Effector CD8-positive, alpha-beta T cell (primary cell): ENCODE results near the gene FLVCR1.
"Not testable (repeated sequence)": the region's sequence is repeated elsewhere in the genome, so short reads cannot be mapped to it uniquely, and the experiment has no call there.

Source experiments
- DNase-seq: peaks from one replicate; lab custom pipeline; 2025; lab: John Stamatoyannopoulos, UW
- total RNA-seq, 4 experiments: gene quantifications; one replicate each; lab custom pipeline; 2026; lab: John Stamatoyannopoulos, UW

The FLVCR1 gene
- 17.6 to 20.7 (median 18.3) reads per million in 4 experiments for total RNA-seq

DNA sequence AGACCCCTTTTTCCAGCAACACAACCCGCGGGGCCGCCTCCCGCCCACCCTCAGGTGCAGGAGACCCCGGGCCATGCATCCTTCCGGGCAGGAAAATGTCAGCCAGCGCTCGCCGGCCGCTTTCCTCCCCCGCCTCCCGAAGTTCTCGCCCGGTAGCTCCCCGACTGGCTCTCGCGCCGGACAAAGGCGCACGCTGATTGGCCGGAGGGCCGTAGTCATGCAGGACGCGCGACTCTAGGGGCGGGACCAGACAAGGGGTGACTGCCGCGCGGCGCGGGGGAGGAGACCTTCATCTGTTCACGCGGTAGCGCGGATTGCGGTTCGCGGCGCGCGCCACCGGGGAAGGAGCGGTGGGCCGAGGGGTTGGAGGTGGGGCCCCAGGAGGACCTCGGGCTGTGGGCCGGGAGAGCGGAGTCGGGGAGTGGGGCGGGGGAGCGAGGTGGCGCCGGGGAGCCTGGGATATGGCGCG is at the start of gene FLVCR1:
Gene FLVCR1 (plus strand): TSS at position 284 of the 469 bp plus-strand sequence. CDS start 178 bp downstream, at position 462.
- peak; percentile 84 for DNase-seq

DNA sequence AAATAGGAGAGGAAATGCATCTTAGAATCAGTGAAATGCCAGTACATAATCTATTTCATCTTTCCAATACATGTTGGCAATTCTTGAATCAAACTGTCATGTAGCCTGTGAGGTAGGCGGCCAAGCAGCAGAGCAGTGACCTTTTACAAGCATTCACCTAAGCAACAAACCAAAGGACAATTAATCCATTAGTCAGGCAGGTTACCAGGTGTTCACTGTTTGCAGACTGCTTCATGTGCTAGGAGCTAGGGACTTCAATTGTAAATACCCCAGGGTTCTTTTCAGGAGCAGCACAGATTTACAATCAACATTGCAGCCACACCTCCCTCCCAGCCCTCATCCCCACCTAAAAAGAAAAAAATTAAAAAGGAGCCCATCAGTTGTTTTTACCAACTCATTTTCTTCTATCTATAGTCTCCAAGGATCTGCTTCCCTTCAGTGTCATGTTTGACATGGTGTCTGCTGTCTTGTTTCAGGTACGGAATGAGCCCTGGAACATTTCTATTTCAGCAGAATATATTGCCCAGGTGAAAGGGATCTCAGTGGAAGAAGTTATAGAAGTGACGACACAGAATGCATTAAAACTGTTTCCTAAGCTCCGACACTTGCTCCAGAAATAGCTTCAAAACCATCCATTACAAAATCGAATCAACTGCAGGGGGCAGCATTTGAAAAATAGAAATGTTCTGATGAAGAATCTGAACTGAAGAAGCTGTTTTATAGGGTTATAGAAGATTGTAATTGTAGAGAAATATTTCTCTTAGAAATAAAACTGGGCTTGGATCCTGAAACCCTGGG is 43.3 kb upstream of the FLVCR1 start:
- no peak for DNase-seq

DNA sequence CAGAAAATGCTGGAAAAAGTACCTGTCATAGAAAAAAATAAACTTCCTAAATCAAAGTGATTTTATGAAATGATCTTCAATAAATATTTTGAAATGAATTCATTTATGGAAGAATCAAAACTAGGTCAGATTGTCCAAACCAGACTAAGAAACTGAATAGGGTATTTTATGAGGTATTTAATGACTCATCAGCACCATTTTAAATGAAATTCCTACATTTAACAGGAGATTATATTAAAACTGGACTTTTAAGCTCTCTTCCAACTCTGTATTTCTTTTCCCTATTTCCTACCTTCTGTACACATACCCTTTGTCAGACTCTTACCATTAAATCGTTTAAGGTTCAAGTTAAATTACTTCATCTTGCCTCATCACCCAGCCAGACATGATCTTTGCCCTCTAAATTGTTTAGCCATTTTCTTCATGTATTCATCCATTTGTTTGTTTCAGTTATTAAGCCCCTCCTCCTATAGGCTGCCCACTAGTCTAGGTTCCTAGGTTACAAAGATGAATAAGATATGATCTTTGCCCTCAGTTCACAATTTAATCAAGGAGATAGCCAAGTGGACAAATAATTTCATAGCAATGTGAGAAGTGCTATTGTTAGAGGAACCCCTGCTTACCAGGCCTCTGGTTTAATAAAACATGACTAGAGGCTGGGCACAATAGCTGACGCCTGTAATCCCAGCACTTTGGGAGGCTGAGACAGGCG is 41.4 kb upstream of the FLVCR1 start:
- DNase-seq = no peak

DNA sequence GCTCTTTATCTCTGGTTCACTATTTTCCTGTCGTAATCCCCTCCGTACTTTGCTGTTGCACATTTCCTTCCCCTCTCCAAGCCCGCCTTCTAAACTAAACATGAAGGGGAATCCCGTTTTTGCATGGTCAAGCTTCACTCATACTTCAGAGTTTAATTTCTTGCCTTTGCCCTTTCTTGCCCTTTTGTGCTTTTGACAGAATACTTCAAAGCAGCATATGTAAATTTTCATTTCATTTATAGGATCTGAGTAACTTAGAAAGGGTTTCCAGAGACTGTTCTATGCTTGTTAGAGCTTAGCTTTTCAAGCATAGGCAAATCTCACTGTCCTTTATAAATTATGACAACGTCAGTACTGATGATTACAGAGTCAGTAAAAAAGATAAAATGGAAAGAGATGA is 38.3 kb upstream of the FLVCR1 start:
- DNase-seq = no peak

DNA sequence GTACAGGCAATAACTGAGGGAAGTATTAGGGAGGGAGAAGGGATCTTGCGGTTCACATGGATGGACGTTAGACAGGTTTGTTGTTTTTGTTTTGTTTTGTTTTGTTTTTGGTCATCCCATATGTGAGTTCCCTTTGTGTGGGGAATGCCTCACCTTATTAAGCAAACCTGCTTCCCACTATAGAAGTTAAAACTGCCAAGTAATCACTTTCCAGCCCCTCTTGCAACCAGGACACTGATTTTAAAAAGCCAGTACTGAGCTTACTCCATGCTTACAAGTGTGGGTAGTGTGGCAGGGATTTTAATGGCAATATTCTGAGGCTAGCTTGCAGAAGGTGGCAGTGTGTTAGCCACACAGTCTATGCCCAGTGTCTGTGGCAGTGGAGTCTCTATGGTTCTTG is 37.1 kb upstream of the FLVCR1 start:
- no peak for DNase-seq

DNA sequence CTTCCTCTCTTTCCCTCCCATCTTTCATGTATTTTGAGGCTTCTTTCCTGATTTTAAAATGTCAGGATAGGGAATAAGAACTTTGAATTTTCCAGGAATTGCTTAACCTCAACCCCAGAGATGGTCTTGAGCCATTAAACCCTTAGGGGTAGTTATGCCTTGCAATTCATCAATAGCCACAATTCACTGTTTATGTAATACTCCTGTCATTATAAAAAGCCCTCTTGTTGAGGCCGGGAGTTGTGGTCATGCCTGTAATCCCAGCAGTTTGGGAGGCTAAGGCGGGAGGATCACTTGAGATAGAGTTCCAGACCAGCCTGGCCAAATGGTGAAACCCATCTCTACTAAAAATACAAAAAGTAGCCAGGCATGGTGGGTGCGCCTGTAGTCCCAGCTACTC is 35.1 kb upstream of the FLVCR1 start:
- DNase-seq = no peak

DNA sequence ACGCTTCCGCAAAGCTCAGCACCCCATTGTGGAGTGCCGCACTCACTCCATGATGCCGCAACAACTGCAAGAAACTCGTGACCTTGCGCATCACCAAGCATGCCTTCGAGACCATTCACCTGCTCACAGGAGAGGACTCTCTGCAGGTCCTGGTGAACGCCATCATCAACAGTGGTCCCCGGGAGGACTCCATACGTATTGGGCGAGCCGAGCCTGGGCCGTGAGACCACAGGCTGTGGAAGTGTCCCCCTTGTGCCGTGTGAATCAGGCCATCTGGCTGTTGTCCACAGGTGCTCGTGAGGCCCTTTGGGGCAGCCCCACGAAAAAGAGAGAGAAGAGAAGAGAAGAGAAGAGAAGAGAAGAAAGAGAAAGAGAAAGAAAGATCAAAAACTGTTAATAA is 33.9 kb upstream of the FLVCR1 start:
- no peak for DNase-seq

DNA sequence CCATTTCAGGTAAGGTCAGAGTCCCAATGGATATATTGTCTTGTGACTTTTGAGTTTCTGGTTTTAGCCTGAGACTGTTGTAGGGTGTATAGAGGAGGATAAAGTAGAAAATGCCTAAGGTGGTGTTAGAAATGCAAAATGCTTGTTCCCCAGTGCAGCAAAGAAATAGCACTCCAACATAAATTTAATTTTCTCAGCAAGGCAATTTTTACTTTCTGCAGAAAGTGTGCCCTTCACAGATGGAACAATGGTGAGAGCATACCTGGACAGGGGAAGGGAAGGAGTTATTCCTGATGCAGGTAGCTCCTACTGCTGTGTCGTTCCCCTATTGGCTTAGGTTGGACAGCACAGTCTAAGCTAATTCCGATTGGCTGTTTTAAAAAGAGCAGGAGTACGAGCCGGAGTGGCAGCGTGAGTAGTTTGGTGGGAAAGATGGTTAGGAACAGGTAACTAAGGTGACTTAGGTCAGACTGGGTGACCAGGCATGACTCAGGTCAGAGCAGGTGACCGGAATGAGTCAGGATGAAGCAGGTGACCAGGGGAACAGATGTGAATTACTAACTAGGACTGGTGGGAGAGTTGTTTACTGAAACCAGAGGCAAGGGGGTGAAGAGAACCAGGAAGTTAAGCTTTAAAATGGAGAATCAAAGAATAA is 32.1 kb upstream of the FLVCR1 start:
- no peak for DNase-seq

DNA sequence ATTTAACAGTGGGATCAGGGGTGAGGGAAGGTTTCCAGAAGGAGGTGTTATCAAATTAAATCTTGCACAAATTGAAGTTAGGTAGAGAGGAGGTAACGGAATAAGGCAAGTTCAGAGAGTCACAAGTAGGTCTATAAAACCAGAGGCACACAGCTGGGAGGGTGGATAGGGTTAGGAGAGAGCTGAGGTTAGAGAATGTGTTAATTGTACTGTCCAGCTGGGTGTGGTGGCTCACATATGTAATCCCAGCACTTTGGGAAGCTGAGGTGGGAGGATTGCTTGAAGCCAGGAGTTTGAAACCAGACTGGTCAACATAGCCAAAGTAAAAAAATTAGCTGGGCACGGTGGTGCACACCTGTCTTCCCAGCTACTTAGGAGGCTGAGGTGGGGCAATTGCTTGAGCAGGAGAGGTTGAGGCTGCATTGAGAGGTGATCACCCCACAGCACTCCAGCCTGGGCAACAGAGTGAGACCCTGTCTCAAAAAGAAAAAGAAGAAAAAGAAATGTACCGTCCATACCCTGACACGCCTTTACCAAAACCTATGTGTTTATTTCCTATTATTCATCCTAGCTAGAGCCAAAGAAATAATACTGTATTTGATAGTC is 30.8 kb upstream of the FLVCR1 start:
- DNase-seq = no peak

DNA sequence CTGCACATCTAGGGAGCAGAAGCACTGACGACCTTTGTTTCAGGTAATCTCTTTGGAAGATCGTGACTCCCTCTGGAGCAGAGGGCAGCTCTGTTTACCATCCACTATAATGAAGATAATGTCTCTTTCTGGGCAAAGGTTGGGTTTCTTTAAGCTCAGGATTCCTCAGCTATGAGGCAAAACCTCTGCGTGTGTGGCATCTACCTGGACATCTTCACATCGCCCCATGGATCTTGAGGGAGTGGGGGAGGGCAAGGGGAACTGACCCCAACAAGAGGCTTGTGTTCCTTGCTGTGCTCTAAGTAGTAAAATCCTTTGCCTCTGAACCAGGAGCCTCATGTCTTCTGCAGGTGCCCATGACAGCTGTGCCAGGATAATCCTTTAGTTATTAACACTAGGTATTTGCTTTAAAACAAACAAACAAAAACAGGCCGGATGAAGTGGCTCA is 30.2 kb upstream of the FLVCR1 start:
- no peak for DNase-seq

DNA sequence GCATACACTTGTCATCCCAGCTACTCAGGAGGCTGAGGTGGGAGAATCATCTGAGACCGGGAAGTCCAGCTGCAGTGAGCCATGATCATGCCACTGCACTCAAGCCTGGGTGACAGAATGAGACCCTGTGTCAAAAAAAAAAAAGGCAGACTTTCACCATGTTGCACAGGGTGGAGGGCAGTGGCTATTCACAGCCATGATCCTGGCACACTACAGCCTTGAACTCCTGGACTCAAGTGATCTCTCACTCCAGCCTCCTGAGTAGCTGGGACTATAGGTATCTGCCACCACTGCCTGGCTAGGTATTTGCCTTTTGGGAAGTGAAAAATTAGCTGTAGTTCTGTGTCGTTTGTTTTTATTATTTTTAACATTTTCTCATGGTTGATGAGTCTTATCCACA is 29.7 kb upstream of the FLVCR1 start:
- DNase-seq = no peak

DNA sequence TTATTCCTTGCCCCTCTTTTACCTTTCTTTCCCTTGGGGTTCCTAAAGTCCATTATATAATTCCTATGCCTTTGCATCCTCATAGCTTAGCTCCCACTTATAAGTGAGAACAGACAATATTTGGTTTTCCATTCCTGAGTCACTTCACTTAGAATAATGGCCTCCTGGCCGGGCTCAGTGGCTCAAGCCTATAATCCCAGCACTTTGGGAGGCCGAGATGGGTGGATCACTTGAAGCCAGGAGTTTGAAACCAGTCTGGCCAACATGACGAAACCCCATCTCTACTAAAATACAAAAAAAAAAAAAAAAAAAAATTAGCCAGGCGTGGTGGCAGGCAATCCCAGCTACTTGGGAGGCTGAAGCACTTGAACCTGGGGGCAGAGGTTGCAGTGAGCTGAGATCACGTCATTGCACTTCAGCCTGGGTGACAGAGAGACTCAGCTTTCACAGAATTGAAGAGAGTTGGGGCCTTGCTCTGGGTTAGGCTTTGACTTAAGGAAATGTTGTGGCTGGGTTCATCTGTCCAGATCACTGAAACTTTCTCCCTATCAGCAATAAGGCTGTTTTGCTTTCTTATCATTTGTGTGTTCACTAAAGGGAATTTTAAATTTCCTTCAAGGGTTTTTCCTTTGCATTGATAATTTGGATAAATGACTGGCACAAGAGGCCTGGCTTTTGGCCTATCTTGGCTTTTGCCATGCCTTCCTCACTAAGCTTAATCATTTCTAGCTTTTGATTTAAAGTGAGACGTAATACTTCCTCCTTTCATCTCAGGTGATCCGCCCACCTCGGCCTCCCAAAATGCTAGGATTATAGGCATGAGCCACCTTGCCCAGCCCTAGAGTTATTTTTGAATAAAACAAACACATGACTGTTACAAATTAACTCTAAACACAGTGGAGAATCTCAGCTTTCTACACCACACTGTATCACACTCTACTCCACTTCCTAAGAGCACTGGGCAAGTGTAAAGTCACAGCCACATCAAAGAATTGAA is 24.6 kb upstream of the FLVCR1 start:
- DNase-seq = not testable (repeated sequence)

DNA sequence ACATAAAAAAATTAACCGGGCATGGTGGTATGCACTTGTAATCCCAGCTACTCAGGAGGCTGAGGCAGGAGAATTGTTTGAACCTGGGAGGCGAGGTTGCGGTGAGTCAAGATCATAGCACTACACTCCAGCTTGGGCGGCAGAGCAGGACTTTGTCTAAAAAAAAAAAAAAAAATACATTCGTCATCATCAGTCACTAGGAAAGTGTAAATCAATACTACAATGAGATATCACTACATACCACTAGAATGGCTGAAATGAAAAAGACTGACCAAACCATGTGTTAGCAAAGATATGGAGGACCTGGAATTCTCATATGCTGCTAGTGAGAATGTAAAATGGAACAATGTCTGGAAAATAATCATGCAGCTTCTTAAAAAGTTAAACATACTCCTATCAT is 19.9 kb upstream of the FLVCR1 start:
- no peak for DNase-seq

DNA sequence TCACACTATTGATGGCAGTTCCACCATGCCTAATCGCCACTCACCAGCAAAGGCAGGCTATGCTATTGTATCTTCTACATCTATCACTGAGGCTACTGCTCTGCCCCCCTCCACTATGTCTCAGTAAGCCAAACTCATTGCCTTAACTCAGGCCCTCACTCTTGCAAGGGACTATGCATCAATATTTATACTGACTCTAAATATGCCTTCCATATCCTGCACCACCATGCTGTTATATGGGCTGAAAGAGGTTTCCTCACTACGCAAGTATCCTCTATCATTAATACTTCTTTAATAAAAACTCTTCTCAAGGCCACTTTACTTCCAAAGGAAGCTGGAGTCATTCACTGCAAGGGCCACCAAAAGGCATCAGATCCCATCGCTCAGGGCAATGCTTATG is 13.6 kb upstream of the FLVCR1 start:
- DNase-seq = not testable (repeated sequence)

DNA sequence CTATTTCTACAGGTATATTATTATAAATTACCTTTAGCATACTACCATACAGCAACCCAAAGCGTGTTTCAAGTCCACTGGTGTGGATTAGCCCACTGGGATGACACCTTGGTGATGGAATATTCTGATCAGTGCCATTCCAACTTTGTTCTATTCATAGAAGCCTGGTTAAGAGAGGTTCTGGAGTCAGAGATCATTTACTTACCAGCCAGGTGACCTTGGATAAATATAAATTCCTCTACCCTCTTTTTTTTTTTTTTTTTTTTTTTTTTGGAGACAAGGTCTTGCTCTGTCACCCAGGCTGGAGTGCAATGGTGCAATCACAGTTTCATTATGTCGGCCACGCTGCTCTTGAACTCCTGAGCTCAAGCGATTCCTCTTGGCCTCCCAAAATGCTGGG is 10.5 kb upstream of the FLVCR1 start, which contains the start of gene SPATA45:
Gene SPATA45 (minus strand): TSS at position 101 of the 400 bp plus-strand sequence. CDS start 11,500 bp downstream, outside the sequence.
- DNase-seq = no peak

DNA sequence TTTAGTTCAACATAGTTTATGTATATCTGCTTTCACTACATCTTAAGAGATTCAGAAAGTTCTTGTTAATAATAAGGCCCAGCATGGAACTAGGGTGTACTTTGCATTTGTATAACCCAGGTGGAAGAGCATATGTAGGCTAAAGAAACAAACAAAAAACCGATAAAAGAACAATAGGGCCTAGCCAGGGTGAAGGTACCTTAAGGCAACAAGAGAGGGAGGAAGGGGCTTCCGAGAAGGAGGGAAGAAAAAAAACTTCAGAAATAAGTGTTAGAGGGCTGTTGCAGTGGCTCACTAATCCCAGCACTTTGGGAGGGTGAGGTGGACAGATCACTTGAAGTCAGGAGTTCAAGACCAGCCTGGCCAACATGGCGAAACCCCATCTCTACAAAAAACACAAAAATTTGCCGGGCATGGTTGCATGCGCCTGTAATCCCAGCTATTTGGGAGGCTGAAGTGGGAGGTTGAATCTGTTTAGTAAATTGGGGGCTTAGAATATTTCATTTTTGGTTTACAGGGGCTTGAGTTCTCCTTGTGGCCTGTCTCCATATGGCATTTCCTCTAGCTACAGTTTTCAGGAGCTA is 5.9 kb upstream of the FLVCR1 start:
- DNase-seq = no peak

DNA sequence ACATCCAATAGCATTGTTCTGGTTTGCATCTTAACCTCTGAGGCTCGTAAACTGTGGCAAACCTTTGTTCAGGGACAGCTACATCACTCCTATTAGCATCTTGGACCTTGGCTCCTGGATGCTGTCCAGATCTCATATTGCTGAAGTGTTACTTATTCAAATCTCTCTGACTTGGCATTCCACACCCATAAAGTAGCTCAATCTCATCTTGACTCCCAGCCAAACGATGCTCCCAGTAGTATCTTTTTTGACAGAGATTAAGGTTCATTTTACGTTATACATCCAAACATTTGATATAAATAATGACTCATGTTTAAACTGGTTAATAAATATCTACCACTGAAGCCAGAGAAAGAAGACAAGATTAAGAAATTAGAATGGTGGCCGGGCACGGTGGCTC is 4.4 kb upstream of the FLVCR1 start:
- DNase-seq = no peak

DNA sequence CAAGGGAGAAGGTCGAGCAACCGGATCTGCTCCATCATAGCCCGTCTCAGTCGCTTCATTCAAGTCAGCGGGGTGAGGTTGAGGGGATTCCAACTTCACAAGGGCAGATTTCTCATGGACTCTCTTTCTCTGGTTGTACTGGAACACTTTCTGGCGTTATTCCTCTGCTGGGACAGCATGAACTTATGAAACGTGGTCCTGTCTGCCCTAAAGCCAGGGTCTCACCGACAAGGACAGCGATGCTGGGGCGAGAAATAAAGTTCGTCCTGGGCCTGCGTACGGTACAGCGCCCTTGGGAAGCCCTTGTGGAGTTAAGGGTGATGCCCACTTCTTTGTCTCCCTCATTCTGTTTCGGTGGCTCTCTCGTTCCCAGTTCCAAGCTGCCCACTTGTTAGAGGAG is 1.3 kb upstream of the FLVCR1 start:
- DNase-seq = no peak

DNA sequence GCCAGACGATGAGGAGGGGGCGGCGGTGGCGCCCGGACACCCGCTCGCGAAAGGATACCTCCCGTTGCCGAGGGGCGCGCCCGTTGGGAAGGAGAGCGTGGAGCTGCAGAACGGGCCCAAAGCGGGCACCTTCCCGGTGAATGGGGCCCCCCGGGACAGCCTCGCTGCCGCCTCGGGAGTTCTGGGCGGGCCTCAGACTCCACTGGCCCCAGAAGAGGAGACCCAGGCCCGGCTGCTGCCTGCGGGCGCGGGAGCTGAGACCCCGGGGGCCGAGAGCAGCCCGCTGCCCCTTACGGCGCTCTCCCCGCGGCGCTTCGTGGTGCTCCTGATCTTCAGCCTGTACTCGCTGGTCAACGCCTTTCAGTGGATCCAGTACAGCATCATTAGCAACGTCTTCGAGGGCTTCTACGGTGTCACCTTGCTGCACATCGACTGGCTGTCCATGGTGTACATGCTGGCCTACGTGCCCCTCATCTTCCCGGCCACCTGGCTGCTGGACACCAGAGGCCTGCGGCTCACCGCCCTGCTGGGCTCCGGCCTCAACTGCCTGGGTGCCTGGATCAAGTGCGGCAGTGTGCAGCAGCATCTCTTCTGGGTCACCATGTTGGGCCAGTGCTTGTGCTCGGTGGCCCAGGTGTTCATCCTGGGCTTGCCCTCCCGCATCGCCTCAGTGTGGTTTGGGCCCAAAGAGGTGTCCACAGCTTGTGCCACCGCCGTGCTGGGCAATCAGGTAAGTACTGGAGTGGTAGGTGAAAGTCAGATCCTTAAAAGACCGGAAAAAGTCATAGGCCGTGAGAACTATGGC is 588 bp downstream of the FLVCR1 start:
- no peak for DNase-seq
